Activated CD8-positive, alpha-beta memory T cell treated with anti-CD3 and anti-CD28 coated beads, Interleukin-2, amount 50 U/mL, for 4 hours (primary cell): ENCODE data around the gene INKA1.
"Not testable (repeated sequence)": the region's sequence is repeated elsewhere in the genome, so short reads cannot be mapped to it uniquely, and the experiment has no call there.

Experiments used
- DNase-seq: peaks from one replicate; pipeline ENCODE4 v3.0.0-alpha.2; 2020

INKA1 gene

GRCh38 chr3:49802719-49803464 lies at the start of gene INKA1:
TSS of gene INKA1 (plus strand) at chr3:49803261. CDS start at chr3:49803393, 132 bp downstream.
- DNase-seq = peak; percentile 88

GRCh38 chr3:49754536-49754935 lies 48.5 kb upstream of the INKA1 start:
- DNase-seq = no peak

- DNase-seq = no peak
These were observed 47.0 kb upstream of the INKA1 start for GRCh38 chr3:49756036-49756435.

- no peak for DNase-seq
These were observed 45.9 kb upstream of the INKA1 start for GRCh38 chr3:49757197-49757596.

- DNase-seq = no peak
These were observed 43.8 kb upstream of the INKA1 start for GRCh38 chr3:49759226-49759625.

GRCh38 chr3:49761661-49762060 lies 41.4 kb upstream of the INKA1 start:
- DNase-seq = no peak

- no peak for DNase-seq
These were observed 39.1 kb upstream of the INKA1 start for GRCh38 chr3:49763981-49764380.

- no peak for DNase-seq
These were observed 33.7 kb upstream of the INKA1 start for GRCh38 chr3:49769286-49769915.

- no peak for DNase-seq
These were observed 33.1 kb upstream of the INKA1 start for GRCh38 chr3:49769926-49770325.

- DNase-seq = no peak
These were observed 31.6 kb upstream of the INKA1 start for GRCh38 chr3:49771340-49771938.

- no peak for DNase-seq
These were observed 30.4 kb upstream of the INKA1 start for GRCh38 chr3:49772703-49773102.

- no peak for DNase-seq
These were observed 27.5 kb upstream of the INKA1 start for GRCh38 chr3:49775538-49775937.

- DNase-seq = not testable (repeated sequence)
These were observed 27.0 kb upstream of the INKA1 start for GRCh38 chr3:49776101-49776500.

GRCh38 chr3:49779358-49780079 lies 23.5 kb upstream of the INKA1 start:
- DNase-seq = no peak

- DNase-seq = no peak
These were observed 22.7 kb upstream of the INKA1 start for GRCh38 chr3:49780080-49780974.

- not testable (repeated sequence) for DNase-seq
These were observed 22.1 kb upstream of the INKA1 start for GRCh38 chr3:49780975-49781365.

GRCh38 chr3:49781415-49782199 lies 21.5 kb upstream of the INKA1 start:
- DNase-seq = no peak

GRCh38 chr3:49782277-49782676 lies 20.8 kb upstream of the INKA1 start:
- not testable (repeated sequence) for DNase-seq

- no peak for DNase-seq
These were observed 17.3 kb upstream of the INKA1 start for GRCh38 chr3:49785565-49786356.

- DNase-seq = peak; percentile 99
These were observed 16.5 kb upstream of the INKA1 start, which contains the start of gene IP6K1 for GRCh38 chr3:49786357-49787181. TSS of gene IP6K1 (minus strand) at chr3:49786542. CDS start at chr3:49748040, 38,502 bp downstream.
